Activated CD4-positive, alpha-beta T cell treated with anti-CD3 and anti-CD28 coated beads, Interleukin-10, Interleukin-2, amounts not matched to agents 100 ng/mL and 50 ng/mL, durations not matched to agents 16 hours and 8 hours (primary cell): Measurements from ENCODE around the gene HBP1.
"Not testable (repeated sequence)": the region's sequence is repeated elsewhere in the genome, so short reads cannot be mapped to it uniquely, and the experiment has no call there.

Experiments used
- DNase-seq: peaks from one replicate; pipeline ENCODE4 v3.0.0-alpha.2; 2020

The HBP1 gene

DNA sequence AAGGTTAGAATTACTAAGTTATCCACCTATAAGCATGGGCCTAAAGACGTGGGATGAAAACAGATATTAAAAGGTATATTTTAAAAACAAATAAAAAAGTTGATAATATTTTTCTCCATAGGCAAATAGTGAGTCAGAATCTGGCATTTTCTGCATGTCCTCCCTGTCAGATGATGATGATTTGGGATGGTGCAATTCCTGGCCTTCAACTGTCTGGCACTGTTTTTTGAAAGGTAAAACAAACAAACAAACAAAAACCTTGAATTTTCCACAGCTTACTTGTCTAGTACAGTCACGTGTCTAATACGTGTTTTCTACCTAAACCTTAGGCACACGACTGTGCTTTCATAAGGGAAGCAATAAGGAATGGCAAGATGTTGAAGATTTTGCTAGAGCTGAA is 17.4 kb downstream of the HBP1 start:
- DNase-seq: no peak

DNA sequence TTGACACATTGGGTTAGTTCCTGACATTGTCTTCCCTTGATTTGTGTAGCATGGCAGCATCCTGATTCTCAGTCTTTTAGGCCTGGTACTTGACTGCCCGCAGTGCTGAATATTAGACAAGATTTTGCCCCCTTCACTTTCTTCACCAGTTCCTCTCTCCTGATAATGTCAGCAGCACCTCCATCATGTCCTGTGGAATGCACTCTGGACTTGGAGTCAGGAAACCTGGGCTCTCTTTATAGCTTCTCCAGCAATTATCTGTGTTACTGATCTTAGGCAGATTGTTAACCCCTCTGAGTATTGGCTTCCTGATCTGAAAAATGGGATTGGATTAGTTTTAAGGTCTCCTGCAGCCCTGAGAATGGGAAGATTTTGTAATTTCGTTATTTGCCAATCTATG is 19.0 kb downstream of the HBP1 start:
- DNase-seq: no peak

DNA sequence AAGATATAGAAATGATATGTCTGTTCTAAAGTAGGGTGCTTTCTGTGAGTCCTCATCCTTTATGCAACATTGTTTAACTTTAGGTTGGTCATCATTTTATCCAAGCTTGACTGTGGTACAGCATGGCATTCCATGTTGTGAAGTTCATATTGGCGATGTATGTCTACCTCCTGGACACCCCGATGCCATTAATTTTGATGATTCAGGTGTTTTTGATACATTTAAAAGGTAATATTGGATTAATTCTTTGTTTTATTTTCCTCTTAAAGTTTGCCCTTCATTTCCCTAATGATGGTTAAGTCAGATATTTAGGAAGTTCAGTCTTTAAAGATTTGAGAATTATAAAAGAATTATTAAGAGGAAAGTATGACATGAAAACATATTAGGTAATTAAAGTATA is 21.3 kb downstream of the HBP1 start:
- DNase-seq: no peak

DNA sequence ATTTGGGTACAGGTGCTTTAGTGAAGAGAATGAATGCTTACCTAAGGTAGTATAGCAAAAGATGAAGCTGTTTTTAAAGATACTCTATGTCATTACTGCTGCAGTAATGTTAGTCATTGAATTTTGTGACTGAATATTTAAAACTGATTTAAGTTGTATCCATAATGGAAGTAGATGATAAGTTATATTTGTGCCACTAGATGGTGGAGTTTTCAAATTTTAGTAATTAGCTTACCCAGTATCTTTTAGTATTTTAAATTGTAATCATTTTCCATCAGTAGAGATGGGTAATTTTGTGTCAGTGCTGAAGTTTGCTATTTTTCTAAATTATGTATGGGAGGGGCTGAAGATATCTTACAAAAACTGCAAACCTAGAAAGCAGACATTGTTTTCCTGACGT is 25.2 kb downstream of the HBP1 start:
- DNase-seq: no peak

DNA sequence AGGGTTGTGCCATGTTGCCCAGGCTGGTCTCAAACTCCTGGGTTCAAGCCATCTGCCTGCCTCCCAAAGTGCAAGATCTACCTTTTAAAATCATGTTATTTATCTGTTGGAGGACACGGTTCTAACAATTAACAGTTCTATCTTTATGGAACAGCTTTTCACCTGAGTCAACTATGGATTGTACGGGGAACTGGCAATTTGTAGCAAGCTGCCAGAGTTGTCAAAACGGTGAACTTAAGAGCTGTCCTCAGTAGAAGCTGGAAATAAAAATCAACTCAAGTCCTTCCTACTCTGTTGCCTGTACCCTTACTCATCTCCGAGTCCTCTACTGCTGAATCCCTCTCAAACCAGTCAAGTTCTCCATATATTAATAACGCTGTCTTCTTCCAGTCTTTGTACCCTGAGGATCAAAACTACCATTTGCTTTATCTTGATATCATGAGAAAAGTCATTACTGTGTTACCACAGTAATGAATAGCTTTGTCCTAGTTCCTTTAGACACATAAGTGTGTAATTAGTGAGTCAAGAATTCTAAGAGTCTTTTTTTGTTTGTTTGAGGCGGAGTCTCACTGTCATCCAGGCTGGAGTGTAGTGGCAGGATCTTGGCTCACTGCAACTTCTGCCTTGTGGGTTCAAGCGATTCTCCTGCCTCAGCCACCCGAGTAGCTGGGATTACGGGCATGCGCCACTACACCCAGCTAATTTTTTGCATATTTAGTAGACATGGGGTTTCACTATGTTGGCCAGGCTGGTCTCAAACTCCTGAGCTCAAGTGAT is 28.2 kb downstream of the HBP1 start:
- no peak for DNase-seq

DNA sequence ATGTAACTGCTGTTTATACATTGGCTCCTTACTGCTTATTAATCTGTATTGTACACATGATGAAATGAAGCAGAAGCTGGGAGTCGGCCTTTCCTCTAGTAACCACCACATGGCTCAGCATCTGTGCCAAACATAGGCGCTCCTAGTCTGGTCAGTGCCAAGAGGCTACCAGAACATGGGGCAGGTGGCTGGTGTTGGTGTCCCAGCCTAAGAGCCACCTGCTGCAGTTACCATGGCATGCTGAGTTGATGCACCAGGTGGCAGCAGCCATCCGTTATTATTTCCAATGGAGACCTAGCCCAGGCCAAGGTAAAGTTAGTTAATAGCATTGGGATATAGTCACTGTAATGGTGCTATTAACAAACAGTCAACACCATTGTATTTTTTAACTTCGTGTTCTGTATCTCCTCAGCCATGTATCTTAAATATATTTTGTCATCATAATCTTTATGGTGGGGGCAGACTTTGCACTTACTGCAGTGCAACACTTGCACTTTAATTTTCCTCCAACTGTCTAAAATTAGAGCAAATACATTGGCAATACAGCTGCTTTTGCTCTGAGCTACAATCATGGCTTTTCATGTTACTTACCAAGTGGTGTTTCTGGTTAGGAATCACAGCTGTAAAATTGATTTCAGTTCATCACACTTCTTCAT is 33.1 kb downstream of the HBP1 start:
- DNase-seq: peak; percentile 22

DNA sequence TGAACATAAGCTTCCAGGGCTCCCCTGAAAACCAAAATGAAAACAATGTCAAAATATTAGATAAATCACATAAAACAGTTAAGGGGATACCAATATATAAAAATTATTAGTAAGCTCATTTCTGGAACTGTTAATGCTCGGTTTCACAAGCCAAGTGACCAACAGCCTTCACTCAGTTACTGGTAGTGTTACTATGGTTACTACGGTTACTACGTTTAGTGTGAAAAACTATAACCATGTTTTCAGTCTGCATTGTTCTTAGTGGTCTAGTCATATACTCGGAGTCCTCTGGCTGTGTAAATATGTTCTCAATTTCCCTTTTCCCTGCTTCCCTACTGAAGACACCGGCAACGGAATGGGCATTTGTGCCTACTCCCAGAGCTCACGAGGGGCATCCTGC is 34.8 kb downstream of the HBP1 start:
- no peak for DNase-seq

DNA sequence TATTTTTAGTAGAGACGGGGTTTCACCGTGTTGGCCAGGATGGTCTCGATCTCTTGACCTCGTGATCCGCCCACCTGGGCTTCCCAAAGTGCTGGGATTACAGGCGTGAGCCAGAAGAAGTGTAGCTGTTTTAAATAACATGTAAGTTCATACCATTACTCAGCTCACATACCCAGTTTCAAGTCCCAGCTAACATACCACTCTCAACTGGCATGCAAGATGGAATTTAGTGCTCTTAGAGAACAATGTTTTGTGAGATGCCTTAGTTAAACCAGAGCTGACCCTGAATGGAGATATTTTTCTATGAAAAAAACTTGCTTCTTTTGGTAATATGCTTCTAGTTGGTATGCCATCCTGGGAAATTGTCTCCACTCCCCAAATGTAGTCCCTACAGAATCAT is 37.3 kb downstream of the HBP1 start:
- no peak for DNase-seq

DNA sequence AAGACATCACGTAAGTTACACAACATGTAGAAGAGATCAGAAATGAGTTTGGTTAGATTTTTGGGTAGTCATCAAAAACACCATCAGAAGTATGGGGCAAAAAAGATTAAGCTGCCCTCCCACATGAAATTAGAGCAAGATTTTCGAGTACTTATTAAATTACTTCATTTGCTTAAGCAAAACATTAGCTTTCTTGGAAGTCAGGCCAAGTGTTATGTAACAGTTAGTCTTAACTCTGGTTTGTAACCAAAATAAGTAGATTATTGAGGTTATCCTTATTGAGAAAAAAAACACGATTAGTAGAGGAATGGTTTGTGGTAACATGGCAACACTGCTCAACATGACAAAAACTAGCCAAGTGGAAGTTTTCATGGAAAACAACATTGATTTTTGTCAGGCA is 37.9 kb downstream of the HBP1 start:
- DNase-seq: no peak

DNA sequence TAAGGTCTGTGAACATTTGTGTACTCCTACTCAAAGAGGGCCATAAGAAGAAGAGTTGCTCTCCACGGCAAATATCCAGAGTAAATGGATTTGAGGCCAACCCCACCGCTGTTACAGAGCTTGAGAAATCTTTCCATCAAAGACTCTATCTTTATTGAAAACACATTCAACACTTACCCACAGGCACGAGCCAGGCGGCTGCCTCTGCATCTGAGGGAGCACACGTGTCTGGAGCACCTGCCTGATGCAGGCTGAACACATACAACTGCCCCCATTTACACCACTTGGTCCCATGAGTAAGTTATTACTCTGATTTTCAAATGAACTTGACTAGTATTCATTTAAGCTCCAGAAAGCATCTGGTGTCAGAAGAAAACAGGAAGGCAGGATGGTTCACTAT is 38.7 kb downstream of the HBP1 start:
- DNase-seq: no peak

DNA sequence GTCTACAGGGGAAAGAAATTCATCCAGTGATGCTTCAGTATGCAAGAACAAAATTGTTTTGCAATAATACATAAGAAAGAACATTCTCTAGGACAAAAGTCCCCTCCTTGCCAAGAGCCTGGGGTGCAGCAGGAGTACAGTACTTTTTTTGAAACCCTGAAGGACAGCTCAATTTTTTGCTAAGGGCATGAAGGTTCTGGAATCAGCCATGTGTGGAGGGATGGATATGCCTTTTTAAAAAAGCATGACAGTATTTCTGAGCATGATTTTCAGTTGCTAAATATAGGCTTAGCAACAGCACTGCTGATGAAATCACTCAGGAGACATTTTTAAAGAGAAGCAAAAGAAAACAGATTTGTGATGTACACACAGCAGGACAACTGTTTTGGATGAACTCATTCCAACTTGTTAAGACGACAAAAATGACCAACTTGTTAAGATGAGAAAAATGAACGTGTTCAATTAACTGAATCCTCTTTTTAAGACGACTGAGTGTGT is 39.3 kb downstream of the HBP1 start:
- DNase-seq: no peak

DNA sequence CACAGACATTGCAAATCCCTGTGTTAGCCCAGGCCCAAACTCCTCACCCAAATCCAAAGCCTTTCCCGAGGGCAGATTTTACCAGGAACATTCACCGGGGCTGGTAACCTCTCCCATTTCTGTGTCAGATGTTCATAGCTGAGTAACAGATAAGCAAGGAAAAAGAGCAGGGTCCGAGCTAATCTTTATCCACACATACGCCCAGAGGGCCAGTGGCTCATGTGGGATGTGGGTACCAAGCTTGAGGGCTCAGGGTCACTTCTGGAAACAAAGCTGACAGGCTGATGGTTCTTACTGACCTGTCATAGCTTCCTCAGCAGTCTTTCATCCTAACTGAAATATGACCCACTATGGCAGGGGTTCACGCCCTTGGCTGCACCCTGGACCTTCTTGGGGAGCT is 39.8 kb downstream of the HBP1 start:
- DNase-seq: no peak

DNA sequence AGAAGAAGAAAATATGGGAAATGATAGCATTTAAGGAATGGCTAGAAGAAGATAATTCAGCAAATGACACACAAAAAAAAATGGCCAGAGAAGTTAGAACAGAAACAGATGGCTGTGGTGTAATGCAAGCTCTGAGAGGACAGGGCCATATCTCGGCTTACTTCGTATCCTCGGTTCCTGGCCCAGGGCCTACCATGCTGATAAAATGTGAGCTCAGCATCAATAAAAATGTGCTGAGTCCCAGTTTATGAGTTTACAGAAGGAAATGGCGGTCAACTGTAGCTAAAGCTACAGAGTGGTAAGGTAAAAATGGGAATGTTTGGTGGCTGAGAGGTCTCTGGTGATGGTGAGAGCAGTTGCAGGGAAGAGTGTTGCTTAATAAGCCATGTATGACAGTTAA is 40.8 kb downstream of the HBP1 start:
- DNase-seq: no peak

DNA sequence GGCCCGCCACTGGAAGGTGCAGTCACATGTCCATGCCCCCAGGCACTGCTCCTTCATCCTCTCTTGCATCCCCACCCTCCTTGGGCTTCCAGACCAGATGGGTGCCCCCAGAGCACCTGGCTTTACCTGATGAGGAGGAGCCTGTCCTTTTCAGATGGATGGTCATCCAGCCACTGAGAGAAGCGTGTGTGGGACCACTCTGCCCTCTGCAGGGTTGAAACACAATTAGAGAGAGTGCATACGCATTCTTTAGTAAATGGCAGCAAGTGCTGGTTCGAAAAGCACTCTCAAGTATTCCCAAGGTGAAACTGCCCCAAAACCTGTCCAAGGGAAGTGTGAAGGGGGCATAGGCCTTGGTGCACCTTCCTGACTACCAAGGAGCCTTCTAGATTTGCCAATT is 41.6 kb downstream of the HBP1 start:
- no peak for DNase-seq

DNA sequence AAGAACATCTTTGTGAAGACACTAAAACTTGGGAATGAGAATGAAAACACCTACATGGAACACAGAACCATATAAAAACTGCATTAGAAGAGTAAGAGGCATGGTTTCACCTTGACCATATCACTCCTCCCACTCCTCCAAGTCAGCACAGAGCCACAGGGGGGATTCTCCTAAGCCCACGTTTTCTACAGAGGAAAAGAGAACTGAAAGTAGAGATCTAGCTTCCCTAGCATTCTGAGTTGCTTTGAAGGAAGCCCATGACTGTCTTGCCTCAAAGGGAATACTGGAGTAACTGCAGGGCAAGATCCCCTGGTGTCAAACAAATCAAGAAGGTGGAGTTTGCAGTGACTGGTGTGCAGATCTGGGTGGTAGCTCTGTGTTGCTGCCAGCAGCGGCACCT is 43.9 kb downstream of the HBP1 start:
- no peak for DNase-seq

DNA sequence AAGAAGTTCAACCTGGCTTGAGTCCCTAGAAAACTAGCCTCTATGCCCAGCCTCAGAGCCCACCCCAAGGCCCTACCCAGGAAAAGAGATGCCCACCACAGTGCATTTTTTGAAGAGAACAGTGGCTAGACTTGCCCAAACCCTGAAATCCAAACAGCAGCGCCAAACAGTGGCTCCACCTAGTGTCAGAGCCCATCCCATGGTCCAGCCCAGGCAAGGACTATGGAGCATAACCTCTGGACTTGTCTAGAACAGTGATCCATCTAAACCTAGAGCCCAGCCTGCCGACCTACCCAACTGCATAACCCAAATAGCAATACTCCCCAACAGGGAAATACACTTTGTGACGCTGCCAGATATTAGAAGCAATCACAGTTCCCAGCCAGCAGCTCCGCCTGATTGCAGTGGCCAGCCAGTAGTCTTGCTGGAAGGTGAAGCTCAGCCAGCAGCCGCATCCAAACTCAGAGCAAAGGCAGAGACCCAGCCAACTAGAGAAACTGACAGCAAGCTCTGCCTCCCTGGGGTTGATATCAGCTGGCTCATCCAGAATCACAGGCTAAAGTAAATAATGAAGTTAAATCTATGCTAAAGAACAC is 44.5 kb downstream of the HBP1 start:
- DNase-seq: no peak

DNA sequence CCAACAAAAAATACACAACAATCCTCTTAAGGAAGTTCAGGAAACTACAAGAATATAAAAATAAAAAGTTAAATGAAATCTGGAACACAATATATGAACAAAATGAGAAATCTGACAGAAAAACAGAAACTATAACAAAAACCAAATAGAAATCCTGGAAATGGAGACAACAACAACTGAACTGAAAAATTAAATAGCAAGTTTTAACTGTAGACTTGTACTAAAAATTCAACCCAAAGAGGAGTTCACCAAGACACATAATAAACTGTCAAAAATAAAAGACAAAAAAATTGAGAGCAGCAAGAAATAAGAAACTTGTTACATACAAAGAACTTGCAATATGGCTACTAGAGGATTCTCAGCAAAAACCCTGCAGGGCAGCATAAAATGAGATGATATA is 45.1 kb downstream of the HBP1 start:
- no peak for DNase-seq

DNA sequence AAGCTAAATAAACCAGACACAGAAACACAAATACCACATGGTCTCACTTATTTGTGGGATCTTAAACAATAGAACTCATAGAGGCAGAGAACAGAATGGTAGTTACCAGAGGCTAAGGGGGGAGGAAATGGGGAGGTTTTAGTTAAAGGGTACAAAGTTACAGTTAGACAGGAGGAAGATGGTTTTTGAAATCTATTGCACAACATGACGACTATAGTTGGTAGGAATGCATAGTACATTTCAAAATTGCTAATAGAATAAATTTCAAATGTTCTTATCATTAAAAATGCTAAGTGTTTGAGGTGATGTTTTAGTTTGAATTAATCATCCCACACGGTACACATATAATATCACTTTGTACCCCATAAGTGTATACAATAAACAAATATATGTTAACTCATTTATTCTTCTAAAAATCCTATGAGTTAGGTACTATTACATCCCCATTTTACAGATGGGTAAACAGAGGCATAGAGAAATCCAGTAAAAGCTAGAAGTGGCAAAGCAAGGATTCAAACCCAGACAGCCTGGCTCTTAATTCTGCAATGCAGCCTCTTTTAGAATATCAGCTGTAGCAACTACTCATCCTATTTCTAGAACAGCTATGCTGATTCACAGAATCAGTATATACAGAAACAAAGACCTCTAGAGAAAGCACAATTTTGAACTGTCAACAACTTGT is 50.9 kb downstream of the HBP1 start:
- DNase-seq: no peak

DNA sequence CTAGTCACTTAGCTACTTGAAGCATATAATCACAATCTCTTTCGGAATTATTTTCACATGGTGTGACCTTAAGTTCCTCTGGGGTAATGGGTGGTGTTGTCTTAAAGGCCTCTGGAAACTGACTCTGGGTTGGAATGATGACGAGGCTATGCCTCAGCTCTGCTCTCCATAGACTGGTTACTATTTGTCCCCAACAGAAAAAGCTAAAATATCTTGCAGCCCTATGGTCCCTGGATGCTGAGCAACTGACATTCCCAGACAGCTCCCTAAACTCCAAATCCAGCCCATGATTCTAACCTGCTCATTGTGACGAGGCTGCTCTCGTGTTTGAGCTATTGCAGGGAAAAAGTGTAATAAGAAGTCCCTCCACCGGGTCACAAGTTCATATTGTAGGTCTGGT is 51.6 kb downstream of the HBP1 start:
- DNase-seq: no peak

DNA sequence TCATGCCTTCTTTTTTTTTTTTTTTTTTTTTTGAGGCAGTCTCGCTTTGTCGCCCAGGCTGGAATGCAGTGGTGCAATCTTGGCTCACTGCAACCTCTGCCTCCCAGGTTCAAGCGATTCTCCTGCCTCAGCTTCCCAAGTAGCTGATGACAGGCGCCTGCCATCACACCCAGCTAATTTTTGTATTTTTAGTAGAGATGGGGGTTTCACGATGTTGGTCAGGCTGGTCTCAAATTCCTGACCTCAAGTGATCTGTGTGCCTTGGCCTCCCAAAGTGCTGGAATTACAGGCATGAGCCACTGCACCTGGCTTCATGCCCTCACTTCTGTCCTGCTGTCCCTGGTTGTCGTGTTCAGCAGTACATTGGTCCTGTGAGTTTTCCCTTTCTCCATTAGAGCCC is 52.0 kb downstream of the HBP1 start:
- not testable (repeated sequence) for DNase-seq

DNA sequence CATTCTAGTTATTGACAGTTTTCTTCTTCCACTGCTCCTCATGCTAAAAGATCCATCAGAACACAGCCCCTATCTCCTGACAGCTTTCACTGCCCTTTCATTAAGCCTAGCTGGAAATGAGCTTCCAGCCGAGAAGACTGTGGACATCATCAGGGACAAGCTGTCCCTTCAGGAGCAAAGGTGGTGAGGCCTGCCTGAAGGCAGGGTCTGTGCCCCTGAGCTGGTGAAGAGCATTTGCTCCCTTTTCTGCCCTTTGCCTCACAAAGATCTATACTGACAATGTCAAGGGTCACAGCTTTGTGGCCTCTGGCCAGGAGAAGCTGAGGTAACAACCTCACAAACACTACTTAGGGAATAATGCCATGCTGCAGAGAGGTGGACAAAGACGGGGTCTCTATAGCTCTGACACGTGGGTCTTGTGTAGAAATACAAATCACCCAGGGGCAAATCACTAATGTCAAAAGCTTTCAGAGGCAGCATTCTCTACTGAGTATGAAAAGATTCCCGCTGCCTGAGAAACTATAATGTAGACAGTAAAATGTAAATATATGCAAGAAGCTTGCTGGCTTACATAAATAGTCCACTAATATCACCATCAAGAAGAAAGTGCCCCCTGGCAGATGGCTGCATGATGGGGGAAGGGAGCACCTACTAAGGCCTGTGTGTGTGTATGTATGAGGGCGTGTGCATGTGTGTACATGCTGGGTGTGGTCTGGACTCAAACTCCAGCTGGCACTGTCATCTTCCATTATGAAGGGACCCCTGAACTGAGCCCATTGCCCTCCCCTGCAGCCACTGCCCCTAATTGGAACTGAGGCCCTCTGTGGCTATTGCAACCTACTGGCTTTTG is 55.8 kb downstream of the HBP1 start:
- DNase-seq: no peak

DNA sequence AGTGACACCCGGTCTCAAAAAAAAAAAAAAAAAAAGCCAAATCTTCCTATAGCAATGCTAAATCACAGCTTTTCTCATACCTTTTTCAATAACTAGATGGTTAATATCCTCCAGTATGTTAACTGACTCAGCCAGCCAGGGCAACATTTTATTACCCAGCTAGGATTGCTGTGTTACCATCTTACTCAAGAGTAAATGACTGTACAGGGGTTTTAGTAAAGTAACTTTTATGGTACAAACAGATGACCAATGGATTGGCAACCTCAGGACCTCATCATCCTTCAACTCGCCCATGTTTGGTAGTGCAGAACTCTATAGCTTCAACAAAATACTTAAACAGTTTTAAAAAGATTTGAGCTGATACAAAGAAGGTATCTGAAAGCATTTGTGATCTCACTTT is 59.5 kb downstream of the HBP1 start:
- no peak for DNase-seq

DNA sequence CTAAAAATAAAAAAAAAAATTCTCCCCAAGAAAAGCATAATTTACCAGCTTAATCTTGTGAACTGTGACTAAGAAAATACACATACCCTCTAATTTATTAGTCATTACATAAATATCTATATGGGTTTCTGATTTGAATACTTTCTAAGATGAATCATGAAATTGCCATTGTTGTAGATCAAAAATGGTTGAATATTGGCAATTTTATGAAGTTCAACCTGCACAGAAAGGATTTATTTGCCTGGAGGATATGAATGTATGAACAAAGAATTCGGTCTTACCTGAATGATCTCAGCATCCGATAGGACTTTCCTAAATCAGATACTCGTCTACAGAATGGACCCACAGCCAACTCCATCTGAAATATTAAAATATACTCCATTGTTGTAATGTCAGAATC is 61.5 kb downstream of the HBP1 start:
- no peak for DNase-seq
